GM18858 (cell line): Measurements from ENCODE around the gene CCDC102B.

Experiments used
- ATAC-seq: cut with Tn5 transposase; IDR thresholded peaks from one replicate; pipeline ENCODE4 v1.9.1; 2021; ENCODE audit not compliant: unreplicated experiment

CCDC102B gene

DNA sequence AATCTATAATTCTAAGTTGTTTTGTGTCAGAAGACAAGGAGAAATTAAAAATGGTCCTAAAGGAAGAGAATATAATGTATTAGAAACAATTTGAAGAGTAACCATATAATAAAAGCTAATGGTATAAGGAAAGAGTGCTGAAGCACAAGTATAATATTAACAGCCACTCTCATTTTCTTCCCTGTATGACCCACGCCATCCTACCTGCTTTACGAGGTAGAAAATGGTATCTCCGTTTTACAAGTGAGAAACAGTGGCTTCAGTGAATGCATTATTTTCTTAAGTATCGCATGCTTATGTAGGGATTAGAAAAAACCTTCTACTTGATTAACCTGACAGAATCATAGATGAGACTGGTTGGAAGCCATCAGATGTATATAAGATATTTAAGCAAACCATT lies 266.2 kb downstream of the CCDC102B start:
- ATAC-seq: no peak

DNA sequence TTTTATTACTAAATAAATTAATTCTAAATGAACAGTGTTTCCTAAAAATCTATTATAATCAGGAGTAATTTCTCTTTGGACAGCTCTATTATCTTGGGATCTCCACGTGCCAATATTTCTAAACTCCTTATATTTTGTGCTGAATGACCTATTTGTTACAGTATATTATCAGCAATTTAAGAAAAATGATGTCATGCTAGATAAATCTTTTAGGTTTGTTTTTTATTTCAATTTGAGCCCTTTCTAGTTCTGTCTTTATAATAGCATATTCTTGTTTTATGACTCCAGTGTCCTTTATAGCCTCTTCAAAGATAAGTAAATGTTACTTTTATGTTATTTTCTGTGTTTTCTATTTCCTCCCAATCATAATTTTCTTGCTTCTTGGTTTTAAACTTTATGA lies 269.2 kb downstream of the CCDC102B start:
- ATAC-seq: no peak

DNA sequence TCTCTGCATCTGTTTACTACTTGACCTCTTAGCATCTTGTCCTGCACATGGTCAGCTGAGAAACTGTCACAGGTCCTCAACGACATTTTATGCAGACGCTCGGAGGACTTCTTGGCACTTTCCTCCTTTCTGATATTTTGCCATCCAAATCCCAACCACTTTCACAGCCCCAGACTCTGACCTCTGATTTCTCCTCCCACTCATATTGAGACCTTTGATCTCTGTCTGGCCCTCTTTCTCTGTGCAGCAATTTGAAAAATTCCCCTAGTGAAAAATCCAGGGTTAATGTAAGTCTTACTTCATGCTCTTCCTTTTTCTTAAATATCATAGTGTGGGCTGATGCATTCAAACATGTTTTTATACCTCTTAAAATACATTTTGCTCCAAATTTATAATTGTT lies 273.8 kb downstream of the CCDC102B start:
- no peak for ATAC-seq

- no peak for ATAC-seq
Measured at GRCh38 chr18:69081846-69082245, 284.0 kb downstream of the CCDC102B start.

- ATAC-seq: no peak
Measured at GRCh38 chr18:69082499-69082898, 284.6 kb downstream of the CCDC102B start.

- ATAC-seq: no peak
Measured at GRCh38 chr18:69085951-69086350, 288.1 kb downstream of the CCDC102B start.

GRCh38 chr18:69088973-69089372 lies 291.1 kb downstream of the CCDC102B start:
- ATAC-seq: no peak

DNA sequence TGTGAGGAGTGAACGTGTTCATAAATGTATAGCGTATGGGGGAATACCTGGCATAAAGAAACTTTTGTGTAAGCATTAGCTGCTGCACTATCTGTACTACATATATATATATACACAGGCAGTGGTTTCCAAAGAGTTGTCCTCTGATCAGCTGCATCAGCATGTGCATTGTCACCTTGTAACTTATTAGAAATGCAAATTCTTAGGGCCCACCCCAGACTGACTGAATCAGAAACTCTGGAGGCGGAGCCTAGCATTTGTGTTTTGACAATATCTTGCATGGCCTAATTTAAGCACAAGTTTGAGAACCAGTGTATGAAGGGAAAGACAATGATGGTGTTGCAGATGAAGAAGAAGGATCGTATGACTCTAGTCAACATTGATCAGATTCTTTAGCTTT lies 299.5 kb downstream of the CCDC102B start:
- peak; percentile 64 for ATAC-seq

- no peak for ATAC-seq
Measured at GRCh38 chr18:69102959-69103358, 305.1 kb downstream of the CCDC102B start.
